NCI-H2196 (cell line): ENCODE results near the gene ICOS.
"Not testable (repeated sequence)": the region's sequence is repeated elsewhere in the genome, so short reads cannot be mapped to it uniquely, and the experiment has no call there.

ENCODE experiments used
- DNase-seq: peaks from one replicate; lab custom pipeline; 2025; ENCODE audit not compliant: unreplicated experiment; lab: John Stamatoyannopoulos, UW

Gene ICOS

GRCh38 chr2:203972066-203972465 lies 35.5 kb downstream of the ICOS start:
- DNase-seq, result no peak

GRCh38 chr2:203973000-203973399 lies 36.4 kb downstream of the ICOS start:
- no peak for DNase-seq

- no peak for DNase-seq
These were observed 37.1 kb downstream of the ICOS start for GRCh38 chr2:203973676-203974075.

- no peak for DNase-seq
These were observed 39.3 kb downstream of the ICOS start for GRCh38 chr2:203975912-203976311.

- DNase-seq, result no peak
These were observed 45.7 kb downstream of the ICOS start for GRCh38 chr2:203982276-203982675.

GRCh38 chr2:203983064-203983715 lies 46.6 kb downstream of the ICOS start:
- DNase-seq, result no peak

GRCh38 chr2:203985978-203986377 lies 49.4 kb downstream of the ICOS start:
- not testable (repeated sequence) for DNase-seq

- no peak for DNase-seq
These were observed 51.4 kb downstream of the ICOS start for GRCh38 chr2:203987959-203988358.

- DNase-seq, result no peak
These were observed 52.1 kb downstream of the ICOS start for GRCh38 chr2:203988500-203989260.

GRCh38 chr2:203989521-203989920 lies 53.0 kb downstream of the ICOS start:
- no peak for DNase-seq

GRCh38 chr2:203992509-203992908 lies 55.9 kb downstream of the ICOS start:
- no peak for DNase-seq

GRCh38 chr2:203993011-203993410 lies 56.4 kb downstream of the ICOS start:
- no peak for DNase-seq

GRCh38 chr2:203993560-203993959 lies 57.0 kb downstream of the ICOS start:
- DNase-seq, result no peak

- DNase-seq, result no peak
These were observed 58.2 kb downstream of the ICOS start for GRCh38 chr2:203994735-203995134.

- DNase-seq, result no peak
These were observed 60.1 kb downstream of the ICOS start for GRCh38 chr2:203996692-203997091.

GRCh38 chr2:203997481-203997880 lies 60.9 kb downstream of the ICOS start:
- DNase-seq, result no peak

GRCh38 chr2:203997980-203998809 lies 61.6 kb downstream of the ICOS start:
- no peak for DNase-seq

- no peak for DNase-seq
These were observed 63.3 kb downstream of the ICOS start for GRCh38 chr2:203999835-204000234.

- no peak for DNase-seq
These were observed 63.9 kb downstream of the ICOS start for GRCh38 chr2:204000446-204000845.

GRCh38 chr2:204003276-204003990 lies 66.9 kb downstream of the ICOS start:
- DNase-seq, result no peak

- DNase-seq, result no peak
These were observed 68.3 kb downstream of the ICOS start for GRCh38 chr2:204004912-204005311.
